Epidermal melanocyte (primary cell): Measurements from ENCODE around the gene ITGB7.
"Not testable (repeated sequence)": the region's sequence is repeated elsewhere in the genome, so short reads cannot be mapped to it uniquely, and the experiment has no call there.

ENCODE experiments used
- DNase-seq: peaks from one replicate; pipeline ENCODE4 v3.0.0; 2011; ENCODE audit warnings: low spot score; ENCODE audit not compliant: insufficient read length

The ITGB7 gene

GRCh38 chr12:53218551-53219291 is 11.7 kb upstream of the ITGB7 start:
- DNase-seq = no peak

DNA sequence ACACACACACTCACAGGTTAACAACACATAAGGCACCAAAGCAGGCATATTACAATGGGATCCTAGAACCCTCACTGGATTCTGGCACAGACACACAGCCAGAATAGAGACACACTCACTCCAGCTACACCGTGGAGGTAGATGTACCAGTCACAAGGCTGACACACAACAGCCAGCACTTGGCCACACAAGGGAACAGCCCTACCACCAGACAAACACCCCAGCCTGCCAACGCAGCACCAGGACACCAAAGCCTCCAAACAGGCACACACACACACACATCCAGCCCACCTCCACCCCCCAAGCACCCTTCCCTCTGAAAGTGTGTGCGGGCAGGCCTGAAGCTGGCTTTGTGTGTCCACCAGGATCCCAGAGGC is 10.9 kb upstream of the ITGB7 start:
- DNase-seq = no peak

- no peak for DNase-seq
Observed at GRCh38 chr12:53217051-53217930, 10.2 kb upstream of the ITGB7 start.

- DNase-seq = no peak
Observed at GRCh38 chr12:53215497-53215896, 8.4 kb upstream of the ITGB7 start.

DNA sequence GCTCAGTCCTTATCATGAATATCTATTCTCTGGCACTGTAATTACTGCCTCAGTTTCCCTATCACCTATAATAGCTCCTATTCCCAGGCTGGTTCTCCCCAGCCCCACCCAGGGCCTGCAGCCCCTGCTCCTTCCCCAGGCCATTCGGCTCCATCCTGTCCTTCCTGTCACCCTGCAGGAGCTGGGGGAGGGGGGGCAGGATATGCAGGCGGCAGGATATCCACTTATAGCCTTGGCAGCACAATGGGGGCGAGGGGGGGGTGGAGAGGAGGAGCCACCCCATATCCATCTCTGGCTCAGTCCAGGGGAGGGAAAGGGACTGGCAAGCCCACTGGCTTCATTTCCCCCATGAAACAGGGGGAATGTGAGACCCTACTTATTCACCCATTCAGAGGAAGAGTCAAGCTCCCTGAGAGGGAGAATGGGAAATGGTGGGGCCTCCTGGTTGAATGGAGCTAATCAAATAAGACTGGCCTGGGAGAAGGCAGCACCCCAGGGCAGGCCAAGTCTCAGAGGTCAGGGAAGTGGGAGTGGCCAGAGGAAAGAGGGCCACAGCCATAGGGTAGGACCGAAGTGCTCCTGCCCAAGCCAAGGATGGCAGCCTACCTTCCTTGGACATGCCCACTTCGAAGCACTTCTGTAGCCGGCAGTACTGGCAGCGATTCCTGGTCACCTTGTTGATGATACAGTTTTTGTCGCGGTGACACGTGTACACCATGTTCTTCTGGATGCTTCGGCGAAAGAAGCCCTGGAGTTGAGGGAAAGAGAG is 7.8 kb upstream of the ITGB7 start:
- no peak for DNase-seq

- no peak for DNase-seq
Observed at GRCh38 chr12:53214221-53214620, 7.2 kb upstream of the ITGB7 start.

DNA sequence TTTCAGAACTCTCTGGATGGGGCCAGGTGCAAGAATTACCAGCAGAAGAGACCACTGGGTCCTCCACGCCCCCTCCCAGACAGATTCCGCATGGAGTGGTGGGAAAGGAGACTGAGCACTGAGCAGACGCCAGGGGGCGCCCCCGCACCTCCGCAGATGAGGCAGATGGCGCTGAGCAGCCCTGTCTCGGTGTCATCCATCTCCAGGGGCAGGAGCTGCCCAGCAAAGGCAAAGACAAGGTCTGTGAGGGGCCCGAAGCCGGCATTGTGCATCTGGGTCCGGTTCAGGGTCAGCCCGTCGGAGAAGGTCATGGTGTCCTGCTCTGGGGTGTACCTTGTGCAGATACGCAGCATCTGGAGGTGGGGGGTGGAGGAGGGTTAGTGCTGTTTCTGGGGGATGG is 6.3 kb upstream of the ITGB7 start:
- peak; percentile 89 for DNase-seq

DNA sequence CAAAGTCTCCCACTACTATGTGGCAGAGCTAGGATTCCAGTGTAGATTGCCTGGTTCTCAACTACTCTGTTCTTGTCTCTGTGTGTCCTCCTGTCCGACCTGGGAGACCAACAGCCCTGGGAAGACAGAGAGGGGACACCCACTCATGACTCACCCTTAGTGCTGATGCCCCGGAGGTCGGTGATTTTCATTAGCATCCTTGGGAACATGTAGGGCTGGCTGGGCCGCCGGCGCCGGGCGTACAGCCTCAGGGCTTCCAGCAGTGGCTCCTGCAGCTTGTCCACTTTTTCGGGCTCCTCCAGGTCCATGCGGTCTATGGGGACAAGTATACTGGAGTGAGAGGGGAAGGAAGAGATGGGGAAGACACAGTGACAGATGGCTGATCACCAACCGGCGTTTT is 5.9 kb upstream of the ITGB7 start:
- DNase-seq = no peak

DNA sequence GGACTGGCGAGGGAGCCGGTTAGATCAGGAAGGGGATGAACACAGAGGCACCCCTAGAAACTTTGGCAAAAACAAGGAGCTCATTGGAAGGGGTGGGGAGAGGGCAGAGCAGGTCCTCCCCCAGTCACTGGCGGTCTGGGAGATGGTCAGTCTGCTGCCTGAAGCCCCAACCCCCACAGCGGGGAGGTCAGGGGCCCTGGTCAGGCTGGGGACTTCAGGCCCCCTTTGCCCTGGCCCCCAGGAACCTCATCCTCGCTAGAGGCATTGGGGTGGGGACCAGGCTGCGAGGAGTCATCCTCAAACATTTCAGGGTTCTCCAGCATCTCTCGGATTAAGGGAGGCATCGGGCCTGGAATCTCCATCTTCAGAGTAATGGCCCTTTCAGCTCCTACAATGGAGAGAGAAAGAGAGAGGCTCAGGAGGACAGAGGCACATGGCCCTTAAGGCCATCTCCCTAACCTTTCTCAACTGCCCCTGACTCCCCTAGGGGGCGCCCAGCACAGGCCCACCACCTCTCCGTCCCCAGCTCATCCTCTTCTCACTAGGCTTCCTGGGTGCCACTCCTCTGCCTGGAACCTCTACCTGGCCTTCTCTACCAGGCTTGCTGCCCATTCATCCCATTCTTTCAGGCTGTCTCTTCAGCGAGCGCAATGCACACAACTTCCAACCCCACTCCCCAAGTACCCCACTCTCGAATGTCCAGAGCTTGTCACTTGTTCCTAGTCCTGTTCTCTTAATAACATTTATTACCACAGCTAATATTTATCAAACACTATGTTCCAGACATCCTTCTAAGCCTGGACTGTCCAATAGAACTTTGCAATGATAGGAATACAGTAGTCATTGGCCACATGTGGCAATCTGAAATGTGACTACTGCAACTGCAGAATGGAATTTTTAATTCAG is 4.7 kb upstream of the ITGB7 start:
- DNase-seq = no peak

DNA sequence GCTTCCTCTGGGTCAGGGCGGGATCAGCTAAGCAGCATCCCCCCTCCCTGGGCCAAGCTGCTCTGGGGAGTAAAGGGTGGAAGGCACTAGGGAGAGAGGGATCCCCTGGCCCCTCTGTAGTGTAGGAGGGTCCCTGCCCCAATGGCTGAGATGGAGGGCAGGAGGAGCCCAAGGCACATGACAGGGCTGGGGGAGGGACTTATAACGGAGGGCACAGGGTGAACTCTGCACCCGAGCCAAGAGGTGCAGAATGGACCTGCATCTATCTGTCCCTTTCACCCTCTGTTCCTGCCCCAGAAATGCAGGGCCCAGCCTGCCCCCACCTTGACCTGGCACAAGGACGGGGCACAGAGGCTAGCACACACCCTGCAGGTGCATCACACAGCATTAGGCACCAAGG is 3.8 kb upstream of the ITGB7 start:
- no peak for DNase-seq

GRCh38 chr12:53208877-53209463 is 1.9 kb upstream of the ITGB7 start:
- DNase-seq = no peak

GRCh38 chr12:53208435-53208834 is 1.4 kb upstream of the ITGB7 start:
- DNase-seq = no peak

- peak; percentile 68 for DNase-seq
Observed at GRCh38 chr12:53205747-53206419, 1.2 kb downstream of the ITGB7 start.

DNA sequence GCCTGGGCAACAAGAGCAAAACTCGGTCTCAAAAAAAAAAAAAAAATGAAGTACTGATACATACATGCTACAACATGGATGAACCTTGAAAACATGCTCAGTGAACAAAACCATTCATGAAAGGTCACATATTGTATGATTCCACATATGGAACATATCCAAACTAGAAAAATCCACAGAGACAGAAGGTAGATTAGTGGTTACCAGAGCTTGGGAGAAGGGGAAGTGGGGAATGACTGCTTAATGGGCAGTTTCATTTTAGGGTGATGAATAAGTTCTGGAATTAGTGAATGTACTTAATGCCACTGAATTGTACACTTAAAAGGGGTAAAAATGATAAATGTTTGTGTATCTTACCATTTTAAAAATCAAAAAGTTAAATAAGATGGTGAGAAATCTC is 2.7 kb downstream of the ITGB7 start:
- no peak for DNase-seq

GRCh38 chr12:53202316-53202715 is 4.7 kb downstream of the ITGB7 start:
- DNase-seq = not testable (repeated sequence)

DNA sequence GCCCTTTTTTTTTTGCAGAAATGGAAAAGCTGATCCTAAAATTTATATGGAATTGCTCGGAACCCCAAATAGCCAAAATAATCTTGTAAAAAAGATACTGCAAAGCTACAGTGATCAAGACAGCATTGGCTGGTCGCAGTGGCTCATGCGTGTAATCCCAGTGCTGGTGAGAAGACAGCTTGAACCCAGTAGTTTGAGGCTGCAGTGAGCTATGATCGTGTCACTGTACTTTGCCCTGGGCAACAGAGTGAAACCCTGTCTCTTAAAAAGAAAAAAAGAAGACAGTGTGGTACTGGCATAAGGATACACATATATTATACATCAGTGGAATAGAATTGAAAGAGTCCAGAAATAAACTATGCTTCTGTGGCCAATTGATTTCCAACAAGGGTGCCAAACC is 5.4 kb downstream of the ITGB7 start:
- DNase-seq = no peak

GRCh38 chr12:53201177-53201541 is 5.9 kb downstream of the ITGB7 start:
- DNase-seq = no peak

DNA sequence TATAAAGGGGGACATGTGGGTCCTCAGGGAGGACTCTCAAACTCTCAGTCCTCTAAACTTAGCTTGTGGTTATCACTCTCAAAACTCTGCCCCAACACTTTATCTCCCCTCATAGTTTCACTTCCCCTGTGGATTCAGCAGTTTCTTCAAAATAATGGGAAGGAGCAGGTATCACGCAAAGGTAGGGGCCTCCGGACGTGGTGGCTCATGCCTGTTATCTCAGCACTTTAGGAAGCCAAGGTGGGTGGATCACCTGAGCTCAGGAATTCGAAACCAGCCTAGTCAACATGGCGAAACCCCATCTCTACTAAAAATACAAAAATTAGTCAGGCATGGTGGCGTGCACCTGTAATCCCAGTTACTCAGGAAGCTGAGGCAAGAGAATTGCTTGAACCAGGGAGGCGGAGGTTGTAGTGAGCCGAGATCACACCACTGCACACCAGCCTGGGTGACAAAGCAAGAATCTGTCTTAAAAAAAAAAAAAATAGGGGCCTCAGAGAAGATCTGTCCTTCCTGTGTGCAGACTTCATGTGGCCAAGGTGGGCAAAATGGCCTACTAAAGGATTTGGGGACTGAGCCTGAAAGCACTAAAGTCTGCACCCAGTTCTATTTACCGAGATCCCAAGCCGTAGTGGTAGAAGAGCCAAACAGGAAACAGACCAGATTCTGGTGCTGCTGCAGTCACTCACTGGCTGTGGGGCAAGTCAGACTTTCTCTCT is 6.4 kb downstream of the ITGB7 start:
- no peak for DNase-seq

- DNase-seq = no peak
Observed at GRCh38 chr12:53200107-53200457, 7.0 kb downstream of the ITGB7 start.

- no peak for DNase-seq
Observed at GRCh38 chr12:53199700-53200099, 7.4 kb downstream of the ITGB7 start.
